Coronary artery (tissue), 2 donors: ENCODE results near the gene CTDSP2.
"Not testable (repeated sequence)": the region's sequence is repeated elsewhere in the genome, so short reads cannot be mapped to it uniquely, and the experiment has no call there.

Source experiments
- DNase-seq: peaks from one replicate; pipeline ENCODE4 v3.0.0-alpha.2; 2017; ENCODE audit warnings: low spot score
- H3K27ac ChIP-seq, 2 donors: fragments of 200-600 bp; sonication (generic); one replicate each; pipeline ENCODE4 v1.5.1; 2016 to 2019
- H3K4me3 ChIP-seq: fragments of 200-600 bp; sonication (generic); 2 replicates; pipeline ENCODE4 v1.5.1; 2016; ENCODE audit warnings: mild to moderate bottlenecking, moderate library complexity
- CTCF ChIP-seq: fragments of 200-600 bp; sonication (generic); IDR thresholded peaks from one replicate; pipeline ENCODE4 v1.5.1; 2019; ENCODE audit warnings: antibody characterized with exemption

The CTDSP2 gene

DNA sequence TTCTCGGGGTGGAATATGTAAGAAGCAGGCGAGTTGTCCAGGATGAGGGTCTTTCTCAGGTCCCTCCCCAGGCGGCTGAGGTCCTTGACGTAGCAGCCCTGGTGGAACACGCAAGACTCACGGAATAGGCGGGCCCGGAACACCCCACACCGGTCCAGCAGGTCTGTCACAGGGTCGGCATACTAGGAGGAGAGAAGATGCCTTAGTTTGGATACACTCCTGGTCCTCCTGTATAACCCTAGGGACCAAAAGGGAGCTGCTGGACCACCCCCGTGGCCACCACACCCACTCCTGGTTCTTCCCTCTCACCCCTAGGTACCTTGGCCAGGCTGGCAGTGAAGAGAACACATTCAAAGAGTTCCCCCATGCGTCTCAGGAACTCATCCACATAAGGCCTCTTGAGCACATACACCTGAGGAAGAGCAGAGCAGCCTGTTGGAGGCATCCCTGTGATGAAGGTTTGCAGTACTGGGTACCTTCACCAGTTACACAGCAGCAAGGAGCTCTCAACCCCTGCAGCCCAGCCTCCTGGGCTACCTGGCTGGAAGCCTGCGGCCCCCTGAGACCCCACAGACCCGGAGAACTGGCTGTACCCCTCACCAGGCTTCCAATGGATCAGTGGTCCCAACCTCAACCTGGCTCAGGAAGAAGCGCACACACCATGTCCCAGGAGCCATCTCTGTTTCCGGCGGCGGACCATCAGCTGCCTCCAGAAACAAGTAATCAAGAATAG, 22.5 kb downstream of the CTDSP2 start:
- TF ChIP-seq CTCF = no peak
- no peak for DNase-seq
- Histone ChIP-seq H3K4me3 (no peak overlapping the region), H3K27ac (peak overlapping the region in 1 of 2 donors; percentile 7)

DNA sequence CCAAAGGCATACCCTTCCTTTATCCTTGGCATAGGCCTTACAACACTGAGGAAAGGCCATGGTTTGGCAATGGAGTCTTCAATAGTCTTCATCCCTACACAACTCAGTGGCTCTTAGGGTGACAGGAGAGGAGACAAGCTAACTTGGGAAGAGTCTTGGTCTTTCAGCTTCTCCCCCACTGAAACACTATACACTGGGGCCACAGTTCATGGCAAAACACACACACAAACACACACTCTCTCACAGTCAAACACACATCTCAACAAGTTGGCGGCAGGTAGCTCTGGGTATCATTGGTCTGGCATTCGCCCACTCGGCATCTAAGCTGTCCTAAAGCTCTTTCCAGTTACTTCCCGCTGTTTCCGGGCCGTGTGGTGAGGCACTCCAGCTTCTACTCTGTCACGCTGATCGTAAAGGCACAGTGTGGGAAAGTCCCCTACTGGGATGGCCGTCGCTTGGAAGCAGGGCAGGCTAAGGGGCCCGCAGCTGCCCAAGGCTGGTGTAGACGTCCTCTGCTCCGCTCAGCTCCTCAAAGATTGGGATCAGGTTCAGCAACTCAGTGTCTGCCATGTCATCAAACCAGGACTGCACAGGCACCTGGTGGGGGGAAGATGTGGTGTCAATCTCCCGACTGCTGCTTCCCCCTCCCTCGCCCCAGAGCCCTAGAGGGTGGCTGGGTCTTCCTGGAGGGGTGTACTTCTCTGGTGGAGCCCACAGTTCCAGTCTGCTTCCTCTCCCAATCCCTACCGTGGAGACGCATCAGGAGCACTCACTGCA, 23.2 kb downstream of the CTDSP2 start:
- no peak for DNase-seq
- no peak overlapping the region for H3K4me3 ChIP-seq
- no peak for TF ChIP-seq CTCF
- peak overlapping the region in 1 of 2 donors; percentile 7 for H3K27ac ChIP-seq

DNA sequence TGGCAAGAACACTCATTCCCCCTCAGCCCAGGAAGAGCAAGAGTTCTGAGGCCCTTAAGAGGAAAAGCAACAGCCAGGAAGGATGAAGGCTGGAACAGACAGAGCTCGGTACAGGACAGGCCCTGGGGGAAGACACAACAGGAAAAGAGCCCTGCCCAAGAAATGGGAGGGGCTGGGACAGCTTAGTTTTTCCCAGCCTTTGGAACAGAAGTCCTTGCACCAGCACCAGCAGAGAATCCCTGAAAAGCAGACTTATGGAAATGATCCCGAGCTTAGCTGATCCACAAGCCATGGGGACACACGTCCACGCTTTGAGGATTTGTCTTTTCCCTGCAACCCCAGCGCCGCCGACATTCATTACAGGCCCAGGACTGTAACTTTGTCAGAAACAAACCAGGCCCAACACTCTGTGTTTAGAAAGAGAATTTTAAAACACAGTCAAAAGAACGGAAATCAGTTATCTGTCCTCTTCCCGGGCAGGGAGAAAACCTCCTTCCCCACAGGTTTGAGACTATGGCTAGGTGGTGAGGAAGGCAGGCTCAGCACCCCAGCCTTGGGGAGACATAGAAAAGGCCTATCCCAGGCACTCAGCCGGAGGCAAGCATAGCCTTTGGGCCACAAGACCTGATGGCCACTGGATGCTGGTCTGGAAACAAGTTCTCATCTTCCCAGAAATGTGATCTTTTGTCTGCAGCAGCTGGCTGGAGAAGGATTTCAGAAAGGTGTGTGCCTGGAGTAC, 24.0 kb downstream of the CTDSP2 start:
- TF ChIP-seq CTCF = no peak
- Histone ChIP-seq H3K27ac (peak overlapping the region in 1 of 2 donors; percentile 7), H3K4me3 (no peak overlapping the region)
- no peak for DNase-seq

DNA sequence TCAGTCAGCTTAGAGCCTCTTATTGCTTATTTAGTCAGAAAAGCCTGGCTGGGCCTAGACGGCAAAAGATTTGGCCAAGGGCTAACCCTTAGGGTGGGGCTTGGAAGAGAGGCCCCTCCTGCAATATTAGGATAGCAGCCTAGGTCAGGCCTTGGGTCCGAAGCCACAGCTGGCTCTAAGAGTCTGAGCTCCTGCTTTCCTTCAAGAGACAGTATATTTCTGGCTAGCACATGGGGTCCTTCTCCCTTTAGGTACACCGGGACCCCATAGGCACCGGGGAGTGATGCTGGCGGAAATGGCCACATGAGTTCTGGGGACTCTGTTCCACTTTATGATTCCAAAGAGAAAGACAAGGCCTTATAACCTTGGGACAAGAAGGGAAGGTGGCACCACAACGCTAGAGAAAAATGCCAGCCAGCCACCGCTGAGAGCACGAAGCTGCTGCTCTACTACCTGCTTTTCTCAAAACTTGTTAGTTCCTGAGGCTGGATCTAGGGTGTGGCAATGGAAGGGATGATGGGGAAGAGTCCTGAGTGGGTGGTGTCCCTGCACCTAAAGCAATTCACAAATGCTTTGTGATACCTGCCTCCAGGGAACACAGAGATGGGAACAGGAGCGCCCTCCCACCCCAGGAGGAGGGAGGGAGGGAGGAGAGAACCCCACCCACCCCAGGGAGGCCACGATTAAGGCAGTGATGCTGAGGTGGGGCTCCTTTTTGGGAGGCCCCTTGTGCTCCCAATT, 24.9 kb downstream of the CTDSP2 start:
- peak overlapping the region in 1 of 2 donors; percentile 12 for H3K27ac ChIP-seq
- no peak overlapping the region for H3K4me3 ChIP-seq
- peak; percentile 57 for DNase-seq
- no peak for TF ChIP-seq CTCF

GRCh38 chr12:57821015-57821414, 25.5 kb downstream of the CTDSP2 start:
- peak overlapping the region in 1 of 2 donors; percentile 12 for H3K27ac ChIP-seq
- H3K4me3 ChIP-seq = not testable (repeated sequence)

DNA sequence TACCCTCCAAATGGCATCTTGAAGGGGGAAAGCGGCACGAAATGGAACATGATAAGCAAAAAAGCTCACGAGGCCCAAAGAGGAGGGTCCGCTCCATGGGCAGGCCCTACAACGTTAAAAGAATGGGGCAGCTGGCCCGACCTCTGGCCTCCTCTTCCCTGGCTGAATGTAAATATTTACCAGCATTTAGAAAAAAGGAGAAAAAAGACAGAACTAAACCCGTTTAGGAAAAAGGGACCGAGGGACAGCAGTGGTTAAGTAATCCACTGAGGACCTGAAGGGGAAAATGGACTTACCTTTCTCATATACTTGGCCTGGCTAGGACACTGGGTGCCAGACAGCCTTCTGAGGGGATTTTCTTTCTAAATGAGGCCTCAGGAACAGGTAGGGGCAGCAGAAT, 26.4 kb downstream of the CTDSP2 start:
- H3K27ac ChIP-seq, H3K4me3 ChIP-seq, DNase-seq: not testable (repeated sequence)

More at GRCh38 chr12:57821015-57821414, 25.5 kb downstream of the CTDSP2 start:
- peak; percentile 43 for DNase-seq

DNA sequence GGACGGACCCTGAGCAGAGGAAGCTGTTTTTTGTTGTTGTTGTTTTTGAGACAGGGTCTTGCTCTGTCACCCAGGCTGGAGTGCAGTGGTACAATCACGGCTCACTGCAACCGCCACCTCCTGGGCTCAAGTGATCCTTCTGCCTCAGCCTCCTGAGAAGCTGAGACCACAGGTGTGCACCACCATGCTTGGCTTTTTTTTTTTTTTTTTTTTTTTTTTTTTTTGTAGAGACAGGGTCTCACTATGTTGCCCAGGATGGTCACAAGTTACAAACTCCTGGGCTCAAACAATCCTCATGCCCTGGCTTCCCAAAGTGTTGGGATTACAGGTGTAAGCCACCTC, 28.6 kb downstream of the CTDSP2 start:
- not testable (repeated sequence) for H3K4me3 ChIP-seq
- peak overlapping the region in 1 of 2 donors; percentile 68 for H3K27ac ChIP-seq

DNA sequence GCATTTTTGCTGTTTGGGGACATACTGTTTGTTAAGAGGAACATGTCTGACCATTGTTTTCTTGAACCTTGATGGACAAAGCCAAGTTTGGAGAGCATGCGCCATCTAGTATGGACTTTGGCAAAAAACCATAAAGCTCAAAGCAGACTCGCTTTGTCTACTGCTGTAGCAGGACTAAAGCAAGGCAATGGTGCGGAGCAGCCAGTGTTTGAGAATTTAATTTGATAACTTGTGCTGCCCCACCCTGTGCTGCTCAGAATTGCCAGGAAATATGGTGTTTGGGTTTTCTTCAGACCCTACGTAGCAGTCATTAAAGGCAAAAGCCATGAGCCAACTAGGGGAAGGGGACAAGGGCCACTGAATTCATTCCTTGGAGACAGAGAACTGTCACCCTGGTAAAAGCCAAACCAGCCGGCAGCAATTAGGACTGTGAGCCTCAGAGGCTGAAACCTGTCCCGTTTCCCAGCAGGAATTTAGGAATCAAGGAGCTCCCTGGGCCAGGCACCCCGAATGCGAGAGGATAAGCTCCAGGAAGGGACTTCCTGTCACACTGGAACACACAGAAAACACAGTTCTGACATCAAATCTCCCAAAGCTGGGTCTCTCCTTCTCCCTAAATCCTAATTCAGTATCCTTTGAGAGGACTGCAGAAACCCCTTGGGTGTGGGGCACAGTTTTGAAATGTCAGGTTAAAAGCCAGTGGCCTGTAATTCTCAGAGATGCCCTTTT, 29.1 kb downstream of the CTDSP2 start:
- H3K4me3 ChIP-seq = peak overlapping the region; percentile 8
- peak overlapping the region; percentile 33 to 68 for H3K27ac ChIP-seq
- TF ChIP-seq CTCF = no peak
- DNase-seq = no peak

More for the DNA sequence above, 28.6 kb downstream of the CTDSP2 start:
- not testable (repeated sequence) for DNase-seq
